Ishikawa (cell line): ENCODE measurements around the gene D2HGDH.

ENCODE experiments used
- CEBPB ChIP-seq: IDR thresholded peaks from 2 replicates; pipeline ENCODE4 v1.6.1; 2012
- EGR1 ChIP-seq: IDR thresholded peaks from 2 replicates; pipeline ENCODE4 v1.6.1; 2012
- EP300 ChIP-seq: IDR thresholded peaks from 2 replicates; pipeline ENCODE4 v1.6.1; 2012; ENCODE audit warnings: borderline replicate concordance
- FOXM1 ChIP-seq: IDR thresholded peaks from 2 replicates; pipeline ENCODE4 v1.6.1; 2012; ENCODE audit warnings: low read depth, borderline replicate concordance
- RAD21 ChIP-seq: IDR thresholded peaks from 2 replicates; pipeline ENCODE4 v1.6.1; 2012; ENCODE audit warnings: low read depth
- TAF1 ChIP-seq: IDR thresholded peaks from 2 replicates; pipeline ENCODE4 v1.6.1; 2012; ENCODE audit warnings: low read depth, mild to moderate bottlenecking
- TCF12 ChIP-seq: IDR thresholded peaks from 2 replicates; pipeline ENCODE4 v1.6.1; 2012; ENCODE audit warnings: low read depth
- YY1 ChIP-seq: IDR thresholded peaks from 2 replicates; pipeline ENCODE4 v1.6.1; 2012; ENCODE audit warnings: low read depth
- ZBTB7A ChIP-seq: IDR thresholded peaks from 2 replicates; pipeline ENCODE4 v1.6.1; 2012; ENCODE audit warnings: low read depth
- TF ChIP-seq, protein P1 (sequence below): IDR thresholded peaks from 2 replicates; pipeline ENCODE4 v1.6.1; 2012; ENCODE audit warnings: low read depth, mild to moderate bottlenecking
- TF ChIP-seq, protein P2 (sequence below): IDR thresholded peaks from 2 replicates; pipeline ENCODE4 v1.6.1; 2012

DNA sequence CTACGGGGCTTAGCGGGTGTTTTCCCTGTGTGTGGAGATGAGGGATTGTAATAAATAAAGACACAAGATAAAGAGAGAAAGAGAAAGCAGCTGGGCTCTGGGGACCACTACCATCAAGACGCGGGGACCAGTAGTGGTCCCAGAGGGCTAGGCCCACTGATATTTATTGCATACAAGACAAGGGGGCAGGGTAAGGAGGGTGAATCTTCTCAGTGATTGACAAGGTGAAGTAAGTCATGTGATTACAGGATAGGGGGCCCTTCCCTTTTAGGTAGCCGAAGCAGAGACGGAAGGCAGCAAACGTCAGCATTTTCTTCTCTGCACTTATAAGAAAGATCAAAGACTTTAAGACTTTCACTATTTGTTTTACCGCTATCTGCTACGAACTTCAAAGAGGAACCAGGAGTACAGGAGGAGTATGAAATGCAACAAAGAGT is 37.7 kb downstream of the D2HGDH start:
- no peak for TF ChIP-seq TAF1
- TF ChIP-seq RAD21: no peak
- TF ChIP-seq, protein P1, sequence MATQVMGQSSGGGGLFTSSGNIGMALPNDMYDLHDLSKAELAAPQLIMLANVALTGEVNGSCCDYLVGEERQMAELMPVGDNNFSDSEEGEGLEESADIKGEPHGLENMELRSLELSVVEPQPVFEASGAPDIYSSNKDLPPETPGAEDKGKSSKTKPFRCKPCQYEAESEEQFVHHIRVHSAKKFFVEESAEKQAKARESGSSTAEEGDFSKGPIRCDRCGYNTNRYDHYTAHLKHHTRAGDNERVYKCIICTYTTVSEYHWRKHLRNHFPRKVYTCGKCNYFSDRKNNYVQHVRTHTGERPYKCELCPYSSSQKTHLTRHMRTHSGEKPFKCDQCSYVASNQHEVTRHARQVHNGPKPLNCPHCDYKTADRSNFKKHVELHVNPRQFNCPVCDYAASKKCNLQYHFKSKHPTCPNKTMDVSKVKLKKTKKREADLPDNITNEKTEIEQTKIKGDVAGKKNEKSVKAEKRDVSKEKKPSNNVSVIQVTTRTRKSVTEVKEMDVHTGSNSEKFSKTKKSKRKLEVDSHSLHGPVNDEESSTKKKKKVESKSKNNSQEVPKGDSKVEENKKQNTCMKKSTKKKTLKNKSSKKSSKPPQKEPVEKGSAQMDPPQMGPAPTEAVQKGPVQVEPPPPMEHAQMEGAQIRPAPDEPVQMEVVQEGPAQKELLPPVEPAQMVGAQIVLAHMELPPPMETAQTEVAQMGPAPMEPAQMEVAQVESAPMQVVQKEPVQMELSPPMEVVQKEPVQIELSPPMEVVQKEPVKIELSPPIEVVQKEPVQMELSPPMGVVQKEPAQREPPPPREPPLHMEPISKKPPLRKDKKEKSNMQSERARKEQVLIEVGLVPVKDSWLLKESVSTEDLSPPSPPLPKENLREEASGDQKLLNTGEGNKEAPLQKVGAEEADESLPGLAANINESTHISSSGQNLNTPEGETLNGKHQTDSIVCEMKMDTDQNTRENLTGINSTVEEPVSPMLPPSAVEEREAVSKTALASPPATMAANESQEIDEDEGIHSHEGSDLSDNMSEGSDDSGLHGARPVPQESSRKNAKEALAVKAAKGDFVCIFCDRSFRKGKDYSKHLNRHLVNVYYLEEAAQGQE: no peak
- no peak for TF ChIP-seq EP300
- TF ChIP-seq TCF12: no peak
- no peak for TF ChIP-seq CEBPB
- TF ChIP-seq YY1: no peak
- no peak for TF ChIP-seq ZBTB7A
- no peak for TF ChIP-seq EGR1
- TF ChIP-seq, protein P2, sequence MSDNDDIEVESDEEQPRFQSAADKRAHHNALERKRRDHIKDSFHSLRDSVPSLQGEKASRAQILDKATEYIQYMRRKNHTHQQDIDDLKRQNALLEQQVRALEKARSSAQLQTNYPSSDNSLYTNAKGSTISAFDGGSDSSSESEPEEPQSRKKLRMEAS: no peak
- no peak for TF ChIP-seq FOXM1
